Naive thymus-derived CD4-positive, alpha-beta T cell (primary cell): ENCODE results near the gene OSBPL9. TPM values are rescaled to one million over a fixed set of nuclear protein-coding genes. Genes with fewer than 3 reads are reported as not detected.
A peak's percentile ranks its signal among the peaks of the same experiment; 100 is the strongest.

ENCODE experiments used
- ATAC-seq: fragments of 150-1000 bp; cut with Tn5 transposase; 2 replicates; pipeline ENCODE4 v1.10.0; 2021; ENCODE audit warnings: mild to moderate bottlenecking, moderate library complexity
- CTCF ChIA-PET: fragments of 350-600 bp; sonication (Branson Sonifier 250); formaldehyde crosslinking; loops from one replicate; lab custom pipeline; 2021; ENCODE audit warnings: antibody characterized with exemption; lab: Charles Lee
- POLR2A ChIA-PET: fragments of 350-600 bp; sonication (Branson Sonifier 250); formaldehyde crosslinking; loops from one replicate; lab custom pipeline; 2021; ENCODE audit warnings: antibody characterized with exemption, inconsistent platforms; lab: Charles Lee
- DNase-seq, 9 donors: peaks; one replicate each; pipeline versions ENCODE4 v3.0.0 to v3.0.0-alpha.2; 2020 to 2022; ENCODE audit warnings: mixed read lengths in 1 of 9
- H3K27ac ChIP-seq: one replicate; pipeline ENCODE4 v1.7.0; 2013; ENCODE audit warnings: mild to moderate bottlenecking, low read depth, low read length, moderate library complexity
- H3K27me3 ChIP-seq, 2 donors: one replicate each; pipeline ENCODE4 v1.7.0; 2013; ENCODE audit warnings: low read length in 2 of 2, mild to moderate bottlenecking in 2 of 2, moderate library complexity in 2 of 2; ENCODE audit not compliant: control insufficient read depth in 2 of 2, insufficient read depth in 2 of 2
- H3K36me3 ChIP-seq, 3 experiments: 1 replicate in 2 of 3; 2 replicates in 1 of 3; pipeline ENCODE4 v1.7.0; 2013; ENCODE audit warnings: low read length in 3 of 3, mild to moderate bottlenecking in 3 of 3, moderate library complexity in 1 of 3; ENCODE audit not compliant: insufficient read depth in 3 of 3, control insufficient read depth in 2 of 3
- H3K4me1 ChIP-seq, 2 donors: one replicate each; pipeline ENCODE4 v1.7.0; 2013; ENCODE audit warnings: low read length in 2 of 2, mild to moderate bottlenecking in 2 of 2, moderate library complexity in 1 of 2; ENCODE audit not compliant: control insufficient read depth in 2 of 2, insufficient read depth in 2 of 2
- H3K4me3 ChIP-seq: 2 replicates; pipeline ENCODE4 v1.7.0; 2013; ENCODE audit warnings: mild to moderate bottlenecking, low read length
- H3K9me3 ChIP-seq, 3 experiments: 1 replicate in 2 of 3; 2 replicates in 1 of 3; pipeline ENCODE4 v1.7.0; 2013; ENCODE audit warnings: low read length in 3 of 3; ENCODE audit not compliant: control insufficient read depth in 2 of 3
- H3K27ac Mint-ChIP-seq, 9 donors: one replicate each; pipeline ENCODE4 v1.8.0; 2020 to 2022; ENCODE audit warnings: mixed read lengths in 9 of 9, mild to moderate bottlenecking in 8 of 9, moderate library complexity in 5 of 9, inconsistent platforms in 2 of 9
- H3K27me3 Mint-ChIP-seq, 5 donors: one replicate each; pipeline ENCODE4 v1.8.0; 2021 to 2022; ENCODE audit warnings: mixed read lengths in 5 of 5, mild to moderate bottlenecking in 1 of 5
- H3K36me3 Mint-ChIP-seq, 5 donors: one replicate each; pipeline ENCODE4 v1.8.0; 2020 to 2022; ENCODE audit warnings: mixed read lengths in 5 of 5, mild to moderate bottlenecking in 3 of 5, inconsistent platforms in 1 of 5
- H3K4me1 Mint-ChIP-seq, 7 donors: one replicate each; pipeline ENCODE4 v1.8.0; 2020 to 2022; ENCODE audit warnings: mixed read lengths in 7 of 7, mild to moderate bottlenecking in 3 of 7, inconsistent platforms in 1 of 7
- H3K4me3 Mint-ChIP-seq, 10 donors: one replicate each; pipeline ENCODE4 v1.8.0; 2020 to 2022; ENCODE audit warnings: mild to moderate bottlenecking in 10 of 10, mixed read lengths in 10 of 10, moderate library complexity in 6 of 10, inconsistent platforms in 2 of 10
- H3K9me3 Mint-ChIP-seq, 11 donors: one replicate each; pipeline ENCODE4 v1.8.0; 2020 to 2022; ENCODE audit warnings: mixed read lengths in 11 of 11, mild to moderate bottlenecking in 4 of 11, inconsistent platforms in 1 of 11, moderate library complexity in 1 of 11
- intact Hi-C, 2 donors: fragments of 100-400 bp; cut with micrococcal nuclease; formaldehyde crosslinking; loops; one replicate each; pipeline ENCODE4 v1.15.1; 2023
- polyA plus RNA-seq, 2 donors: library from polyadenylated mRNA; unstranded; fragments of 300-500 nt; fragmentation: Illumina TruSeq; gene quantifications; one replicate each; pipeline ENCODE4 v1.2.3, GENCODE V29; 2021
- total RNA-seq, 6 experiments: library from RNA in 5 of 6; stranded (reverse) in 5 of 6; gene quantifications; 1 replicate in 5 of 6; 2 replicates in 1 of 6; pipeline ENCODE4 v1.2.3 and lab custom pipeline; 2021 to 2026

OSBPL9 gene
- total and polyA plus RNA-seq, 7 experiments from 2014 or later = 44.5 to 63.2 (median 46.6) TPM

DNA sequence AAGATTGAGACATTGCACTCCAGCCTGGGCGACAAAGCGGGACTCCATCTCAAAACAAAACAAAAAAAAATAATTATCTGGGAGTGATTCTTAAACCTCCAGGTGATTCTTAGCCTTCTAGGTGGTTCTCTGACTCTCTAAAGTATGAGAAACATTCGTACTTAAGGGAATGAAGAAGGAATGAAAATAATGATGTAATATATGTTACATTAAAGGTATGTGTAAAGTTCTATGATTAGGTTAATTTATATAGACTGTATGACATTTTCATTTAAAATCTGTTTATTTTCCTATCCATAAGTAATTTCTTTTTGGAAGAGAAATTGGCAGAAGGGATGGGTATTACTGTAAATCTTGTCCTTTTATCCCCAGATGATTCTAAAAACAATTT, 34.7 kb downstream of the OSBPL9 start:
- POLR2A ChIA-PET = no interaction called here
- no peaks in the 10 kb centered on the region for H3K9me3 ChIP-seq
- intact Hi-C loops = no loop called here
- Mint-ChIP-seq H3K27ac (peak overlapping the region in 1 of 9 donors; percentile 42), H3K9me3 (peaks cover 0 to 2% (median 0%) of the 10 kb centered on the region in 11 donors), H3K36me3 (peaks cover 0 to 32% (median 19%) of the 10 kb centered on the region in 5 donors), H3K4me1 (peaks cover 0 to 20% (median 7%) of the 10 kb centered on the region in 7 donors), H3K27me3 (no peaks in the 10 kb centered on the region), H3K4me3 (no peak overlapping the region)
- H3K27me3 ChIP-seq = no peaks in the 10 kb centered on the region
- H3K27ac ChIP-seq = no peak overlapping the region
- no peaks in the 10 kb centered on the region for H3K4me1 ChIP-seq
- peaks cover 0 to 6% (median 0%) of the 10 kb centered on the region in 3 experiments for H3K36me3 ChIP-seq
- CTCF ChIA-PET = no interaction called here
- ATAC-seq = no peak
- DNase-seq = no peak
- no peak overlapping the region for H3K4me3 ChIP-seq

DNA sequence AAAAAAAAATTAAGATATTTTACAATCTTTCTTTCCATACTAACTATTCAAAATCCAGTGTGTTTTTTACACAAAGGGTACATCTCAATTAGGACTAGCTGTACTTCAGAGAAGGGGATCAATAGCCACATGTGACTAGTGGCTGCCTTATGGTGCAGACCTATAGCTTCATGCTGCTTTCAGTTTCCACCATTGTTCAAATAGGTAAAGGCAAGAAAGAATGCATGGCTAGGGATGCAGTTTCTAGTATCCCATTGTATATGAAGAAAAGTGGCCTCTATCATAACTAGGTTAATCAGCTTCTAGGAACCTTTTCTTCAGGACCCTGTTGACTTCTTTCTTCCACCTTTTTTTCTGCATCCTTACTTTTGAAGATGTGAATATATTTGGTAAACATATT, 35.7 kb downstream of the OSBPL9 start:
- Mint-ChIP-seq H3K4me1 (peaks cover 0 to 11% (median 4%) of the 10 kb centered on the region in 7 donors), H3K9me3 (no peaks in the 10 kb centered on the region), H3K27ac (peak overlapping the region in 1 of 9 donors; percentile 9), H3K4me3 (no peak overlapping the region), H3K27me3 (no peaks in the 10 kb centered on the region), H3K36me3 (peaks cover 0 to 37% (median 15%) of the 10 kb centered on the region in 5 donors)
- Histone ChIP-seq H3K27ac (no peak overlapping the region), H3K4me3 (no peak overlapping the region), H3K27me3 (no peaks in the 10 kb centered on the region), H3K36me3 (peaks cover 0 to 6% (median 0%) of the 10 kb centered on the region in 3 experiments), H3K9me3 (no peaks in the 10 kb centered on the region), H3K4me1 (no peaks in the 10 kb centered on the region)
- ChIA-PET POLR2A (no interaction called here), CTCF (no interaction called here)
- intact Hi-C loops = no loop called here
- DNase-seq (no peak), ATAC-seq (no peak)

DNA sequence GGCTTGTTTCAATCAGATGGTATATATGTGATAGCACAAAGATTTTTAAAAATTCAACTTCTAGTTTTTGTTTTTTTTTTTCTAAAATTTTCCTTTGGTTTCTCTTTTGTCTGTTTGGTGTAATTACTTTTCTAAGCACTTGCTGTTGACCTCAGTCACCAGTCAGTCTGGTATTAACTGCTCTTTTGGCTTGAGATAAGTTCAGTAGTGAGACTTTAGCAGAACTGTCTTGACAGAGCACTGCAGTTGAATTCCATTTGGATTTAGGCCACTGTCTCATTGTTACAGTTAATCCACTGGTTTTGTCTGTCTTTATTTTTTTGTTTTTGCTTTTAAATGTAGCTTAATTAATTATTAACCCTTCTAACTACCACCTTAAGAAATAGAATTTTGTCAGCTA, 36.2 kb downstream of the OSBPL9 start:
- no peaks in the 10 kb centered on the region for H3K4me1 ChIP-seq
- H3K4me3 Mint-ChIP-seq = no peak overlapping the region
- no peak overlapping the region for H3K4me3 ChIP-seq
- H3K27me3 ChIP-seq = no peaks in the 10 kb centered on the region
- POLR2A ChIA-PET = no interaction called here
- ATAC-seq (no peak), DNase-seq (no peak)
- H3K4me1 Mint-ChIP-seq = peaks cover 0 to 11% (median 4%) of the 10 kb centered on the region in 7 donors
- CTCF ChIA-PET = no interaction called here
- peaks cover 0 to 39% (median 15%) of the 10 kb centered on the region in 5 donors for H3K36me3 Mint-ChIP-seq
- H3K9me3 Mint-ChIP-seq = no peaks in the 10 kb centered on the region
- peaks cover 0 to 6% (median 0%) of the 10 kb centered on the region in 3 experiments for H3K36me3 ChIP-seq
- no peak overlapping the region for H3K27ac ChIP-seq
- H3K27me3 Mint-ChIP-seq = no peaks in the 10 kb centered on the region
- peak overlapping the region in 1 of 9 donors; percentile 9 for H3K27ac Mint-ChIP-seq
- intact Hi-C loops = no loop called here
- H3K9me3 ChIP-seq = no peaks in the 10 kb centered on the region

DNA sequence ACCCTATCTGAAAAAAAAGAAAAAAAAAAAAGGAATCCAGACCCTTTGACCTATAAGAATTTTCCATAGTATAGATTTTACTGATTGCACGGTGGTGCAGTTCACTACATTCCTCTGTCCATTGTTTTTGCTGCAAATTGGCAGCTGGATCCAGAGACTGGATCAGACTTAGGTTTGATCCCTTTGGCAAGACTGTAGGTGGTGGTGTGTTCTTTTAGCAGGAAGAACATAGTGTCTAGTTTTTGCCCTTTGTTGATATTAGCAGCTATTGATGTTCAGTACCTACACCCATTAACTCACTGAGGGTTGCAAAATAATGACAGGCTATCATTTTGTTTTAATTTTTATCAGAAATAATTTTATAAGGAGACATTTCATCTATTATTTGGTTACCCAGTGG, 37.1 kb downstream of the OSBPL9 start:
- POLR2A ChIA-PET = no interaction called here
- CTCF ChIA-PET = interaction anchor here (0.6 kb wide), 1 partner anchor 456 kb away, joined by 3 read pairs; no protein-coding TSS in a partner anchor
- H3K4me1 Mint-ChIP-seq = peaks cover 0 to 8% (median 4%) of the 10 kb centered on the region in 7 donors

DNA sequence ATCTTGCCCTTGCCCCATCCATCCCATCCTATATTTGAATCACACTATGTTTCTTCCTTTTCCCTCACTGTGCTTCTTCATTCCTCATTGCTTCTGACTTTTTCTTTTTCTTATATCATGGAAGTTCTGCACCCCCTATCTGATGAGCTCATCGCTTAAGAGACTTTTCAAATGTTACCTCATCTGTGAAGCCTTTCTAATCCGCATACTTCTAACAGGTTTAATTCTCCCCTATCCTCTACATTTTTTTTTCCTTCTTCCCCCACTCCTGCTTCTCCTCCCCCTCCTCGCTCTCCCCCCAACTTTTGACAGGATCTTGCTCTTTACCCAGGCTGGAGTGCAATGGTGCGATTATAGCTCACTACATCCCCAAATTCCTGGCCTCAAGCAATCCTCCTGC, 39.5 kb downstream of the OSBPL9 start:
- no peak overlapping the region for H3K27ac ChIP-seq
- H3K36me3 ChIP-seq = peaks cover 0 to 6% (median 0%) of the 10 kb centered on the region in 3 experiments
- ChIA-PET CTCF (no interaction called here), POLR2A (no interaction called here)
- intact Hi-C loops = no loop called here
- no peaks in the 10 kb centered on the region for H3K4me1 ChIP-seq
- Mint-ChIP-seq H3K4me3 (no peak overlapping the region), H3K36me3 (peaks cover 0 to 45% (median 21%) of the 10 kb centered on the region in 5 donors), H3K9me3 (no peaks in the 10 kb centered on the region), H3K27ac (no peak overlapping the region), H3K27me3 (no peaks in the 10 kb centered on the region), H3K4me1 (peaks cover 3 to 10% (median 8%) of the 10 kb centered on the region in 7 donors)
- H3K27me3 ChIP-seq = no peaks in the 10 kb centered on the region
- ATAC-seq (no peak), DNase-seq (no peak)
- no peak overlapping the region for H3K4me3 ChIP-seq
- H3K9me3 ChIP-seq = no peaks in the 10 kb centered on the region

More for the DNA sequence above, 37.1 kb downstream of the OSBPL9 start:
- no peak for DNase-seq
- no peaks in the 10 kb centered on the region for H3K9me3 Mint-ChIP-seq
- Histone ChIP-seq H3K9me3 (no peaks in the 10 kb centered on the region), H3K36me3 (peaks cover 0 to 6% (median 0%) of the 10 kb centered on the region in 3 experiments), H3K27ac (no peak overlapping the region), H3K27me3 (no peaks in the 10 kb centered on the region), H3K4me3 (no peak overlapping the region), H3K4me1 (no peaks in the 10 kb centered on the region)
- no peak for ATAC-seq
- H3K27me3 Mint-ChIP-seq = no peaks in the 10 kb centered on the region
- H3K27ac Mint-ChIP-seq = no peak overlapping the region
- H3K36me3 Mint-ChIP-seq = peaks cover 0 to 39% (median 21%) of the 10 kb centered on the region in 5 donors
- no peak overlapping the region for H3K4me3 Mint-ChIP-seq
- intact Hi-C loops = no loop called here

DNA sequence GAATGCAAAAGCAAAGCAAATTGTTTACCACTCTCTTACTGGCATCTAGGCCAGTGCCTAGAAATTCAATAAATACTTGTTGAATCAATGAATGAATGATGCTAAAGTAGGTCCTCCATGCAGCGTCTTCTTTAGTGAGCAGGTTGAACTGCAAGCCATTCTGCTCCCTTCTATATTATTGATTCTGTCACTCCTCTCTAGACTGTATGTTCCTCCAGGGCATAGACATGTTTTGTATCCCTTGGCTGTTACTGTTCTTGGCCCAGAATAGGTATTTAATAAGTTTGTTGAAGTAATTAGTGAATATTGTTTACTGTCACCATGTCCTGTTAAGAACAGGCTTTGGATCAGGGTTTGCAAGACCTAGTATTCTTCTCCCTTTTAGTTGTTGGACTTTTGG, 43.7 kb downstream of the OSBPL9 start:
- CTCF ChIA-PET = no interaction called here

DNA sequence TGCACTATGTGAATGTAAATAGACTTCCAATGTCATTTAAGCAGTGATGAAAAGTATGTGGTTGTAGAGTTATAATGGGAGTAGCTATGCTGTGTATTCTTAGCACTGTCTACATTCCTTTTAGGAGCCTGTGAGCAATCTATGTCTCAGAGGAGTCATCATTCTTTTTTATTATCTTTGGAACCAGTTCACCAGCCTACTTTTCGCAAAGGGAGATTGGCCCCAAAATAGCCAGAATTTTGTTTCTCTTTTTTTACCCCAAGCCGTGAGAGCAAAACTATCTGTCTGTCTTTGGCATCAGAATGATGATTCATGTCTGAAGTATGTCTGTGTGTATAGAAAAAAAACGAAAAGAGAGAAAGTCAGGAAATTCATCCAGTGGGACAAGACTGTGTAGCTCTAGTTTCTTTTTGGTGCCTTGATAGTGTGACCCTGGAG, 44.2 kb downstream of the OSBPL9 start:
- peaks cover 3 to 25% (median 12%) of the 10 kb centered on the region in 7 donors for H3K4me1 Mint-ChIP-seq
- H3K4me3 Mint-ChIP-seq = peak overlapping the region in 1 of 10 donors; percentile 19
- no peaks in the 10 kb centered on the region for H3K4me1 ChIP-seq
- no peaks in the 10 kb centered on the region for H3K9me3 ChIP-seq
- no peaks in the 10 kb centered on the region for H3K27me3 ChIP-seq
- no peak overlapping the region for H3K27ac ChIP-seq
- ChIA-PET CTCF (no interaction called here), POLR2A (interaction anchor here (0.5 kb wide), 1 partner anchor 23 kb away, joined by 4 read pairs; no protein-coding TSS in a partner anchor)
- no peak overlapping the region for H3K27ac Mint-ChIP-seq
- H3K9me3 Mint-ChIP-seq = no peaks in the 10 kb centered on the region
- H3K4me3 ChIP-seq = no peak overlapping the region
- no peaks in the 10 kb centered on the region for H3K36me3 ChIP-seq
- H3K36me3 Mint-ChIP-seq = peaks cover 0 to 40% (median 10%) of the 10 kb centered on the region in 5 donors
- intact Hi-C loops = no loop called here
- ATAC-seq (no peak), DNase-seq (no peak)
- no peaks in the 10 kb centered on the region for H3K27me3 Mint-ChIP-seq

More for the DNA sequence above, 43.7 kb downstream of the OSBPL9 start:
- Histone ChIP-seq H3K4me3 (no peak overlapping the region), H3K27ac (no peak overlapping the region), H3K9me3 (no peaks in the 10 kb centered on the region), H3K27me3 (no peaks in the 10 kb centered on the region), H3K36me3 (peaks cover 0 to 1% (median 0%) of the 10 kb centered on the region in 3 experiments), H3K4me1 (no peaks in the 10 kb centered on the region)
- Mint-ChIP-seq H3K27ac (no peak overlapping the region), H3K4me3 (no peak overlapping the region), H3K9me3 (no peaks in the 10 kb centered on the region), H3K27me3 (no peaks in the 10 kb centered on the region), H3K4me1 (peaks cover 3 to 21% (median 11%) of the 10 kb centered on the region in 7 donors), H3K36me3 (peaks cover 0 to 39% (median 12%) of the 10 kb centered on the region in 5 donors)
- no peak for ATAC-seq
- DNase-seq = no peak
- POLR2A ChIA-PET = interaction anchor here (0.5 kb wide), 1 partner anchor 23 kb away, joined by 4 read pairs; no protein-coding TSS in a partner anchor
- intact Hi-C loops = no loop called here
